NCI-H1436 (cell line): ENCODE measurements around the gene DDAH2.
A peak's percentile ranks its signal among the peaks of the same experiment; 100 is the strongest.
"Not testable (repeated sequence)": the region's sequence is repeated elsewhere in the genome, so short reads cannot be mapped to it uniquely, and the experiment has no call there.

Experiments
- DNase-seq: peaks from one replicate; lab custom pipeline; 2025; lab: John Stamatoyannopoulos, UW

Gene DDAH2

GRCh38 chr6:31713991-31714684 is 15.0 kb downstream of the DDAH2 start:
- no peak for DNase-seq

DNA sequence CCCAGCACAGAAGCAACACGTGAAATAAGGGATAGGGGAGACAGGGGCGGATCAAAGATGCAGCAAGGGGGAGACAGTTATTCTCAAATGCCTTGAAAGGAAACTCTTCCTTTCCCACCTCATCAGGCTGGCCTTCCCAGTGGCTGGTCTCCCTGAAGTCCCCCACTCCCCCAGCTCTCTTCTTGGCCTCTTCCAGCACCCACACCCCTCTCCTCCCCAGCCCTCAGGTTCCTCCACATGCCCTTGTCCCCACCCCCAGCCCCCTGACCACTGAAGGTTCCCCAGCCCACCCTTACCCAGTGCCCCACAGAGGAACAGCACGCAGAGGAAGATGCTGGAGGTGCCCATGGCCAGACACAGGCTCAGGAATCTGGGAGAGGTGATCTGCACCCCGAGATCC is 15.6 kb downstream of the DDAH2 start:
- no peak for DNase-seq

GRCh38 chr6:31712296-31712695 is 16.8 kb downstream of the DDAH2 start:
- DNase-seq = no peak

DNA sequence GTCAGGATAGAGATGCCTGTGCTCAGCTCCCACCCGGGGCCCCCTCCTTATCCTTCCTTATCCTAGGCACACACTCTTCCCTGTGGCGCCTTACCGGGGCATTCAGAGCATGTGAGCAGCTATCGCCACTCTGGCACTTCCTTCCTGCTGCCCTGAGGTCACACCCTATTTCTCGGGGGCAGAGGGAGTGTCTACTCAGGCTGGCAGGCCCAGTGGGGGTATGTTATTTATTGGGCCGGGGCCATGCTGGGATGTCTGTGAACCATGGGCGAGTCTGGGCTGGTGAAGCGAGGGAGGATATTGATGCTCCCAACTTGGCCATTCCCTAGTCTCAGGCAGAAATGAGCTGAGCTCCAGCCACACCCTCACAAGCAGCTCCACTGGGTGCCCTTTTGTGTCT is 17.9 kb downstream of the DDAH2 start:
- DNase-seq = no peak

DNA sequence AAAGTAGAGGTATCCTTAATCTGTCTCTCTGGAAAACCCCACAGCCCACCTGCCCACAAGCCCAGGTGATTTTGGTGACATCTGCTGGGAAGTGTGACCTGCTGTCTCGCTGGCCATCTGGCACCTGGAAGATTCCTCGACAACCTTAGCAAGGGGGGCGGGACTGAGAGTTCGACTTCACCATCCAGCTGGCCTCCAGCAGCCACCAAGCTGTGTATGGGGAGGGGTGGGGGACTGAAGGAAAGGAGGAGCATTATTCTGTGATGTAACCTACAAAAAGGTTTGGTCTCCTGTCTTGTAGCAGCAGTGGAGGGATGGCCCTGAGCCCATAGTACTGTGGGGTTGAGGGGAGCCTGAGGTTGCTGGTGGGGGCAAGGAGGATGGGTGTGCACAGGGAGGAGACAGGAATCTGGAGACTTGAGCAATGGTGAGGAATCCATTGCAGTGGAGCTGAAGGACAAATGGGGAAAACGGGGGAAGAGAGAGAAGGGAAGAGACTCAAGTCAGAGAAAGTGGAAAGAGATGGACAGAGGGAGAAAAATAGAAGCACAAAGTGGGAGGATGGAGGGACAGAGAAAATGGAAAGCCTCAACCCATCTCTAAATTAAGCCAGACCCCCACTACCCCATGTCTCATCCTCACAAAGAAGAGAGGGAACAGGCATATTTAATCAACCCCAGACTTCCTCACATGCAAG is 18.4 kb downstream of the DDAH2 start:
- no peak for DNase-seq

DNA sequence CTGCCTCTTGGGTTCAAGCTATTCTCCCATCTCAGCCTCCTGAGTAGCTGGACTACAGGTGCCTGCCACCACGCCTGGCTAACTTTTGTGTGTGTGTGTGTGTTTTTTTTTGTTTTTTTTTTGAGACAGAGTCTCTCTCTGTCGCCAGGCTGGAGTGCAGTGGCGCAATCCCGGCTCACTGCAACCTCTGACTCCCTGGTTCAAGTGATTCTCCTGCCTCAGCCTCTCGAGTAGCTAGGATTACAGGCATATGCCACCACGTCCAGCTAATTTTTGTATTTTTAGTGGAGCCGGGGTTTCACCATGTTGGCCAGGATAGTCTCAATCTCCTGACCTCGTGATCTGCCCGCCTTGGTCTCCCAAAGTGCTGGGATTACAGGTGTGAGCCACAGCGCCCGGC is 19.9 kb downstream of the DDAH2 start:
- DNase-seq = not testable (repeated sequence)

GRCh38 chr6:31708224-31708623 is 20.9 kb downstream of the DDAH2 start:
- DNase-seq = no peak

- no peak for DNase-seq
Measured at GRCh38 chr6:31707701-31708100, 21.4 kb downstream of the DDAH2 start.

GRCh38 chr6:31706599-31706998 is 22.5 kb downstream of the DDAH2 start, which contains the start of gene LY6G6F:
Gene LY6G6F (plus strand): TSS chr6:31706866. CDS start chr6:31706907, 41 bp downstream.
- DNase-seq = no peak

DNA sequence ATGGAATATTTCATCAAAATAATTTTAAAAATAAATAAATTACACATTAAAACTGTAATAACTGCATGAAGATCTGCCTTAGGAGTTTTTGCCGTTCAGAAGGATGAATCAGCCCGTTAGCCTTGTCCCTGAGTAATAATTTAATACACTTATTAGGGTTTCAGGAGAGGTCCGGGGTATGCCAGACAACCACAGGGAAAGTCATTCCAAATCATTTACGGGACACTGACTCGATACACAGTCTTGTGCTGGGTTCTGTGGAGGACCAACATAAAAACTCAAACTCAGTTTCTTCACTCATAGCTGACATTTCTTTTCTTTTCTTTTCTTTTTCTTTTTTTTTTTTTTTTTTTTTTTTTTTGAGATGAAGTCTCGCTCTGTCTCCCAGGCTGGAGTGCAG is 23.2 kb downstream of the DDAH2 start:
- DNase-seq = no peak

- DNase-seq = peak; percentile 95
Measured at GRCh38 chr6:31702819-31703716, 26.0 kb downstream of the DDAH2 start, which contains the start of gene ABHD16A. Gene ABHD16A (minus strand): TSS chr6:31703324. CDS start chr6:31703281, 43 bp downstream.

- DNase-seq = no peak
Measured at GRCh38 chr6:31702405-31702818, 26.7 kb downstream of the DDAH2 start.

DNA sequence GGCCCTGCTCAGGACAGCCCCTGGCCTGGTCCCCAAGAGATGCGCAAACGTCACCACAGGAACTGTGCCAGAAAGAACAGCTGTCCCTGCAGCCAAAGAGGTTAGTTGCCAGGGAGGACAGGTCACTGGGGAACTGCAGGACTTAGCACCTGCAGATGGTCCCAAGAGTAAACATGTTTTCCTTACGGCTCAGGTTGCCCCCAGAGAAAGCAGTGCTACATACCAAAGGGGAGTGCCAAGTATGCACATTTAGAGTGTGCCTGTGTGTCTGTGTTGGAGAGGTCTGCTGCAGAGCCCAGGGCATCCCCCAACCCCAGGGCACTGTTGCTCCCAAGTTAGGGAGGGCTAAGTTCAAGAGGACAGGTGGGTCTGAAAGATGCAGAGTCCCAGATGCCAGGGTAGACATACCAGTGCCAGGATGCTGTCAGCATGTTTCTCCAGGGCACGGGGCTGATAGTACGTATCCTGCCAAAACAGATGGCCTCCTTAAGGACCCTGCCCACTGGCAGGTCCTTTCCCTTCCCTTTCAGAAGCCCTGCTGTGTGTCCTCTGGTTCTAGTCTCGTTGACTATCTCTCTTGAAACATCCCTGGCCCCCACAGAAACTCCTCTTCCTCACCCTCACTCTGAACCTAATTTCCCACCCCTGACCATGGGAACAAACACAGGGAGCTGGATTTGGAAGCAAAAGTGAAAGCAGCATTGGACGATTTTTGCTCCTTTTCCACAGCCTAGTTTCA is 27.3 kb downstream of the DDAH2 start:
- DNase-seq = peak; percentile 41

GRCh38 chr6:31700740-31701401 is 28.2 kb downstream of the DDAH2 start:
- no peak for DNase-seq

GRCh38 chr6:31697555-31697954 is 31.5 kb downstream of the DDAH2 start:
- no peak for DNase-seq

GRCh38 chr6:31693535-31693934 is 35.6 kb downstream of the DDAH2 start:
- no peak for DNase-seq

DNA sequence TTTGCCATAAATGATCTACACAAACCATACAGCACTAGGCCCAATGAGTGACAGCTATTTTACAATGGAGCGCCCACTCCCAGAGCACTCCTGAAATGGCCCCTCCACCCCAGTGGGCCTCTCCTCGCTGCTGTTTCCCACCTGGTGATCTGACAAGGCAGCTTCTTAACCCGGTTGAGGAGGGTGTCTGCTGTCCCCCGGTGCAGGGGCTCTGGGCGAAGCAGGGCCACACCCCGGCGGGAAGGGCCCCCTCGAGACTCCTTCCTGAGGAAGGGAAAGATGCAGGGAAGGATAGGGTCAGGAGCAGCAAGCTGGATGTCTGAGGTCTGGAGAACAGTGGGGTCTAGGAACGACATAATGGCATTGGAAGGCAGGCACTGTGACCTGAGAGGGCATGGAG is 36.2 kb downstream of the DDAH2 start:
- no peak for DNase-seq

DNA sequence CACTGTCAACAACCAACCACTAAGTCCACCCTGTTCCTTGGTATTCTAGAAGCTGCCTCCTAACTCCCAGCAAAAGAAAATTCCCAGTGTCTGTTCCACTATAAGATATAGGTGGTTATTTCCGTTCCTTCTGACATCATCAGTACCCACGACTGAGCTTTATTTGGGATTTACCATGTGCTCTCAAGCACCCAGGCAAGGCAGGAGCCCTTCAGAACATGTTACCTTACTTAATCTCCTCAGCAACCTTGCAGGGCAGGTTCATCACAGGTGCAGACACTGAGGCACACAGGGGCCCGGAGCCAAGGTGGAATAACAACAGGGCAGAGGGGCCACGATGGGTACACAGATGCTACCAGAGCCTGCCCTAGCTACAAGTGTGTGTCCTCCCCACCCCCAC is 36.7 kb downstream of the DDAH2 start:
- DNase-seq = no peak

- no peak for DNase-seq
Measured at GRCh38 chr6:31691564-31692108, 37.5 kb downstream of the DDAH2 start.

DNA sequence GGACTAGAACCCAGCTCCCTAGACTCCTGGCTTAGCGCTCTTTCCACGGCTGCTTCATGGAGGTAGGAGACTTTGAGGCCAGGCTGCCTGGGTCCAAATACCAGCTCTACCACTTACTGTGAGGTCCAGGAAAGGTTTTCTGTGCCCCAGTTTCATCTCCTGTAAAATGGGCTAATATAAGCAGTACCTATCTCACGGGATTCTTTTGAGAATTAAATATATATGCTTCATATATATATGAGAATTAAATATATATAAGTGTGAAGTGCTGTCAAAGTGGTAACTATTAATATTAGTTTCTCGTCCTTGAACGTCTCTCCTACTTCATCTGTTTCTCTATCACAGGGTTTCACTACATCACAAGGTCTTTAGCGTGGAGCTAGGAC is 38.0 kb downstream of the DDAH2 start:
- DNase-seq = no peak
